Neural cell (in vitro differentiated cells): ENCODE results near the gene NPAS3. TPM values are rescaled to one million over a fixed set of nuclear protein-coding genes. Genes with fewer than 3 reads are reported as not detected.

ENCODE experiments used
- H2AFZ ChIP-seq: fragments of 200-600, 300-800 bp; sonication (generic), shearing (Covaris generic); 2 replicates; pipeline ENCODE4 v1.6.0; 2014; ENCODE audit warnings: low read depth, mild to moderate bottlenecking, antibody characterized with exemption, low read length, moderate library complexity
- H3F3A ChIP-seq: fragments of 200-600 bp; shearing (Covaris generic); 2 replicates; pipeline ENCODE4 v1.6.1; 2016; ENCODE audit warnings: mild to moderate bottlenecking, moderate library complexity, mixed read lengths, antibody characterized with exemption, low read length; ENCODE audit not compliant: insufficient read depth, poor library complexity, severe bottlenecking
- H3K27ac ChIP-seq: fragments of 200-600, 300-800 bp; sonication (generic), shearing (Covaris generic); 2 replicates; pipeline ENCODE4 v1.5.1; 2014; ENCODE audit warnings: mild to moderate bottlenecking, low read length, moderate library complexity
- H3K27me3 ChIP-seq: fragments of 300-800, 200-600 bp; sonication (generic), shearing (Covaris generic); 2 replicates; pipeline ENCODE4 v1.6.0; 2014; ENCODE audit warnings: mild to moderate bottlenecking, low read depth, low read length, moderate library complexity; ENCODE audit not compliant: insufficient read depth
- H3K36me3 ChIP-seq: fragments of 300-800, 200-600 bp; sonication (generic), shearing (Covaris generic); 2 replicates; pipeline ENCODE4 v1.5.1; 2014; ENCODE audit warnings: mild to moderate bottlenecking, antibody characterized with exemption, low read length, moderate library complexity; ENCODE audit not compliant: insufficient read depth
- H3K4me2 ChIP-seq: fragments of 300-800, 200-600 bp; sonication (generic), shearing (Covaris generic); 2 replicates; pipeline ENCODE4 v1.6.0; 2014; ENCODE audit warnings: mild to moderate bottlenecking, low read length
- H3K4me3 ChIP-seq: fragments of 300-800, 200-600 bp; sonication (generic), shearing (Covaris generic); 2 replicates; pipeline ENCODE4 v1.5.1; 2014; ENCODE audit warnings: mild to moderate bottlenecking, low read length, moderate library complexity
- H3K79me2 ChIP-seq: fragments of 200-600 bp; shearing (Covaris generic); replicated peaks from 2 replicates; pipeline ENCODE4 v1.6.0; 2014; ENCODE audit warnings: mild to moderate bottlenecking, low read length, moderate library complexity; ENCODE audit not compliant: insufficient read depth
- H3K9ac ChIP-seq: fragments of 300-800, 200-600 bp; sonication (generic), shearing (Covaris generic); 2 replicates; pipeline ENCODE4 v1.6.1; 2016; ENCODE audit warnings: mild to moderate bottlenecking, low read length, mixed read lengths
- H3K9me2 ChIP-seq: fragments of 200-600 bp; shearing (Covaris generic); 2 replicates; pipeline ENCODE4 v1.6.1; 2016; ENCODE audit warnings: mild to moderate bottlenecking, low read length, mixed read lengths; ENCODE audit not compliant: insufficient read depth
- H3K9me3 ChIP-seq: fragments of 200-600, 300-800 bp; sonication (generic), shearing (Covaris generic); 2 replicates; pipeline ENCODE4 v1.6.1; 2016; ENCODE audit warnings: mild to moderate bottlenecking, mixed run types, low read length, moderate library complexity, mixed read lengths
- H4K20me1 ChIP-seq: fragments of 200-600 bp; shearing (Covaris generic); 2 replicates; pipeline ENCODE4 v1.6.1; 2016; ENCODE audit warnings: mild to moderate bottlenecking, mixed run types; ENCODE audit not compliant: insufficient read depth
- EP300 ChIP-seq: fragments of 450-650 bp; conservative IDR thresholded peaks from 2 replicates; pipeline ENCODE4 v1.6.1; 2014; ENCODE audit warnings: antibody characterized with exemption, mild to moderate bottlenecking, moderate library complexity; ENCODE audit not compliant: poor library complexity, severe bottlenecking
- EZH2 ChIP-seq: fragments of 200-600, 300-800 bp; shearing (Covaris generic), sonication (generic); IDR thresholded peaks from 2 replicates; pipeline ENCODE4 v1.6.1; 2014; ENCODE audit warnings: antibody characterized with exemption, low read length, borderline replicate concordance, mild to moderate bottlenecking; ENCODE audit not compliant: insufficient read depth, poor library complexity, severe bottlenecking
- MXI1 ChIP-seq: fragments of 450-650 bp; conservative IDR thresholded peaks from 2 replicates; pipeline ENCODE4 v1.6.1; 2014; ENCODE audit warnings: antibody characterized with exemption, mild to moderate bottlenecking; ENCODE audit not compliant: poor library complexity, severe bottlenecking
- POLR2AphosphoS5 ChIP-seq: IDR thresholded peaks from 2 replicates; pipeline ENCODE4 v1.6.1; 2012
- RAD21 ChIP-seq: fragments of 450-650 bp; conservative IDR thresholded peaks from 2 replicates; pipeline ENCODE4 v1.6.1; 2014; ENCODE audit warnings: antibody characterized with exemption, mild to moderate bottlenecking, moderate library complexity
- SMC3 ChIP-seq: fragments of 450-650 bp; conservative IDR thresholded peaks from 2 replicates; pipeline ENCODE4 v1.6.1; 2014; ENCODE audit warnings: antibody characterized with exemption, mild to moderate bottlenecking, moderate library complexity; ENCODE audit not compliant: poor library complexity
- TAF1 ChIP-seq: IDR thresholded peaks from 2 replicates; pipeline ENCODE4 v1.6.1; 2012; ENCODE audit warnings: low read depth
- polyA plus RNA-seq: library from polyadenylated mRNA; depleted of rRNA; stranded (reverse); fragments of >200 nt; gene quantifications from 2 replicates; pipeline ENCODE4 v1.2.3, GENCODE V29; 2014
- TF ChIP-seq, protein P1 (sequence below): IDR thresholded peaks from 2 replicates; pipeline ENCODE4 v1.6.1; 2012; ENCODE audit warnings: borderline replicate concordance
- TF ChIP-seq, protein P2 (sequence below): fragments of 450-650 bp; IDR thresholded peaks from 2 replicates; pipeline ENCODE4 v1.5.1; 2014; ENCODE audit warnings: antibody characterized with exemption, mild to moderate bottlenecking, moderate library complexity; ENCODE audit not compliant: poor library complexity, severe bottlenecking

The NPAS3 gene
- polyA plus RNA-seq, 1 donor from 2014 or later: 1.3 TPM

DNA sequence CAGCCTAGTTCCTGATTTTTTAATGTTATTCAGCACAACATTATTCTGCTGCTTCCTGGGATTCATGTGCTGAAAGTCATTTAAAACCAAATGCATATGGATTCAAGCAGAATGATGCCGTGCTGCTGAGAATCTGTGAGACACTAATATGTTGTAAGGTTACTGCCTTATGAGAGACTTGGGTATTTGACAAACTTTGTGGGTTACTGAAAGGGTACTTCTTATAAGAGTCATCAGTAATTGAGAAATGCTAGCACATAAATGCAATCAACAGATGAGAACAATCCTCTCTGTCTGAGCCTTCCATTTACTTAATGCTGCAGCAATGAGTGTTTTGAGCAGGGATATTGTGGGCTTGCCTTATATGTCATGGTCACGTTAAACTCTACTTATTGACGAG, 175.7 kb downstream of the NPAS3 start:
- no peak for TF ChIP-seq MXI1
- TF ChIP-seq, protein P1, sequence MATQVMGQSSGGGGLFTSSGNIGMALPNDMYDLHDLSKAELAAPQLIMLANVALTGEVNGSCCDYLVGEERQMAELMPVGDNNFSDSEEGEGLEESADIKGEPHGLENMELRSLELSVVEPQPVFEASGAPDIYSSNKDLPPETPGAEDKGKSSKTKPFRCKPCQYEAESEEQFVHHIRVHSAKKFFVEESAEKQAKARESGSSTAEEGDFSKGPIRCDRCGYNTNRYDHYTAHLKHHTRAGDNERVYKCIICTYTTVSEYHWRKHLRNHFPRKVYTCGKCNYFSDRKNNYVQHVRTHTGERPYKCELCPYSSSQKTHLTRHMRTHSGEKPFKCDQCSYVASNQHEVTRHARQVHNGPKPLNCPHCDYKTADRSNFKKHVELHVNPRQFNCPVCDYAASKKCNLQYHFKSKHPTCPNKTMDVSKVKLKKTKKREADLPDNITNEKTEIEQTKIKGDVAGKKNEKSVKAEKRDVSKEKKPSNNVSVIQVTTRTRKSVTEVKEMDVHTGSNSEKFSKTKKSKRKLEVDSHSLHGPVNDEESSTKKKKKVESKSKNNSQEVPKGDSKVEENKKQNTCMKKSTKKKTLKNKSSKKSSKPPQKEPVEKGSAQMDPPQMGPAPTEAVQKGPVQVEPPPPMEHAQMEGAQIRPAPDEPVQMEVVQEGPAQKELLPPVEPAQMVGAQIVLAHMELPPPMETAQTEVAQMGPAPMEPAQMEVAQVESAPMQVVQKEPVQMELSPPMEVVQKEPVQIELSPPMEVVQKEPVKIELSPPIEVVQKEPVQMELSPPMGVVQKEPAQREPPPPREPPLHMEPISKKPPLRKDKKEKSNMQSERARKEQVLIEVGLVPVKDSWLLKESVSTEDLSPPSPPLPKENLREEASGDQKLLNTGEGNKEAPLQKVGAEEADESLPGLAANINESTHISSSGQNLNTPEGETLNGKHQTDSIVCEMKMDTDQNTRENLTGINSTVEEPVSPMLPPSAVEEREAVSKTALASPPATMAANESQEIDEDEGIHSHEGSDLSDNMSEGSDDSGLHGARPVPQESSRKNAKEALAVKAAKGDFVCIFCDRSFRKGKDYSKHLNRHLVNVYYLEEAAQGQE: no peak
- no peak for TF ChIP-seq RAD21
- no peak for TF ChIP-seq POLR2AphosphoS5
- TF ChIP-seq, protein P2, sequence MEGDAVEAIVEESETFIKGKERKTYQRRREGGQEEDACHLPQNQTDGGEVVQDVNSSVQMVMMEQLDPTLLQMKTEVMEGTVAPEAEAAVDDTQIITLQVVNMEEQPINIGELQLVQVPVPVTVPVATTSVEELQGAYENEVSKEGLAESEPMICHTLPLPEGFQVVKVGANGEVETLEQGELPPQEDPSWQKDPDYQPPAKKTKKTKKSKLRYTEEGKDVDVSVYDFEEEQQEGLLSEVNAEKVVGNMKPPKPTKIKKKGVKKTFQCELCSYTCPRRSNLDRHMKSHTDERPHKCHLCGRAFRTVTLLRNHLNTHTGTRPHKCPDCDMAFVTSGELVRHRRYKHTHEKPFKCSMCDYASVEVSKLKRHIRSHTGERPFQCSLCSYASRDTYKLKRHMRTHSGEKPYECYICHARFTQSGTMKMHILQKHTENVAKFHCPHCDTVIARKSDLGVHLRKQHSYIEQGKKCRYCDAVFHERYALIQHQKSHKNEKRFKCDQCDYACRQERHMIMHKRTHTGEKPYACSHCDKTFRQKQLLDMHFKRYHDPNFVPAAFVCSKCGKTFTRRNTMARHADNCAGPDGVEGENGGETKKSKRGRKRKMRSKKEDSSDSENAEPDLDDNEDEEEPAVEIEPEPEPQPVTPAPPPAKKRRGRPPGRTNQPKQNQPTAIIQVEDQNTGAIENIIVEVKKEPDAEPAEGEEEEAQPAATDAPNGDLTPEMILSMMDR: no peak
- no peak for TF ChIP-seq EZH2
- TF ChIP-seq TAF1: no peak

DNA sequence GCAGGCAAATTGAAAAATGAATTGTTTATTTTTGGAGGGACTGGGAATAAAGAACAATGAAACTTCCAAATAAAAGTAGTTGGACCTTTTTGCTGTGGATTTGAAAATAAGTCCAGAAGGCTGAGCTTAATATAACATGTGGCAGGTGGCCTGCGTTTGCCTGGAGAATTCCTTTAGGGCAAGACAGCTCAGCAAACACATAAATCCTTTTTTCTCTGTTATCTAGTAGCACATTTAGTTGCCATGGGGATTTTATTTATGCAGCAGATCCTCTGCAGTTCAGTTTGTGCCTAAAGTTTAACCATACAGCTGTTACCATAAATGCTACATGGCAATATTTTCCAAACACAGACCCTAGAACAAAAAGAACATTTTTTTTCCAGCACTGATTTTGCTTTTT, 180.0 kb downstream of the NPAS3 start:
- H3K27ac ChIP-seq: no peak overlapping the region
- no peaks in the 10 kb centered on the region for H3F3A ChIP-seq
- no peaks in the 10 kb centered on the region for H3K27me3 ChIP-seq
- H3K9me3 ChIP-seq: no peaks in the 10 kb centered on the region
- H3K4me3 ChIP-seq: no peak overlapping the region
- H3K4me2 ChIP-seq: no peak overlapping the region
- H2AFZ ChIP-seq: no peak overlapping the region
- H3K36me3 ChIP-seq: no peaks in the 10 kb centered on the region
- H3K79me2 ChIP-seq: no peaks in the 10 kb centered on the region
- no peak for TF ChIP-seq MXI1
- TF ChIP-seq POLR2AphosphoS5: no peak
- no peak for TF ChIP-seq SMC3
- TF ChIP-seq RAD21: no peak
- TF ChIP-seq EZH2: no peak
- TF ChIP-seq, protein P1: no peak
- no peak for TF ChIP-seq EP300
- TF ChIP-seq, protein P2: no peak
- TF ChIP-seq TAF1: no peak
- H4K20me1 ChIP-seq: no peaks in the 10 kb centered on the region
- H3K9me2 ChIP-seq: no peaks in the 10 kb centered on the region
- no peak overlapping the region for H3K9ac ChIP-seq

More for the DNA sequence above, 175.7 kb downstream of the NPAS3 start:
- Histone ChIP-seq H3K4me2 (no peak overlapping the region), H3K9ac (no peak overlapping the region), H3K36me3 (no peaks in the 10 kb centered on the region), H3K27me3 (no peaks in the 10 kb centered on the region), H4K20me1 (no peaks in the 10 kb centered on the region), H3K9me3 (no peaks in the 10 kb centered on the region), H3K79me2 (no peaks in the 10 kb centered on the region), H3K27ac (no peak overlapping the region), H3K9me2 (no peaks in the 10 kb centered on the region), H3K4me3 (no peak overlapping the region), H3F3A (no peaks in the 10 kb centered on the region), H2AFZ (no peak overlapping the region)
